SK-N-SH treated with all-trans-retinoic acid at 6 μM for 48 hours (cell line): Measurements from ENCODE around the gene GRAMD2A.

Experiments
- ARNTL ChIP-seq: fragments of 450-650 bp; formaldehyde crosslinking; IDR thresholded peaks from 2 replicates; pipeline ENCODE4 v1.5.0; 2020; ENCODE audit warnings: low read depth, mild to moderate bottlenecking, moderate library complexity, borderline replicate concordance
- CSDC2 ChIP-seq: fragments of 250-450 bp; sonication (Bioruptor Pico); IDR thresholded peaks from 2 replicates; pipeline ENCODE4 v1.5.0; 2020; ENCODE audit warnings: mild to moderate bottlenecking, moderate library complexity
- GLIS3 ChIP-seq: fragments of 250-450 bp; sonication (Bioruptor Pico); IDR thresholded peaks from 2 replicates; pipeline ENCODE4 v1.5.0; 2020; ENCODE audit warnings: mild to moderate bottlenecking, moderate library complexity
- RARB ChIP-seq: fragments of 250-450 bp; sonication (Bioruptor Pico); IDR thresholded peaks from 2 replicates; pipeline ENCODE4 v1.8.0; 2021; ENCODE audit warnings: mild to moderate bottlenecking, moderate library complexity
- SNAI2 ChIP-seq: fragments of 250-450 bp; sonication (Bioruptor Pico); IDR thresholded peaks from 2 replicates; pipeline ENCODE4 v1.5.0; 2020; ENCODE audit warnings: mild to moderate bottlenecking, moderate library complexity
- TCF4 ChIP-seq: fragments of 250-450 bp; sonication (Bioruptor Pico); IDR thresholded peaks from 2 replicates; pipeline ENCODE4 v1.8.0; 2021; ENCODE audit warnings: mild to moderate bottlenecking, moderate library complexity, borderline replicate concordance
- TOX ChIP-seq: fragments of 250-450 bp; sonication (Bioruptor Pico); IDR thresholded peaks from 2 replicates; pipeline ENCODE4 v1.8.0; 2021; ENCODE audit warnings: mild to moderate bottlenecking, moderate library complexity, borderline replicate concordance
- ZC3H10 ChIP-seq: fragments of 250-450 bp; sonication (Bioruptor Pico); IDR thresholded peaks from 2 replicates; pipeline ENCODE4 v1.5.1; 2021; ENCODE audit warnings: mild to moderate bottlenecking, moderate library complexity
- ZFP3 ChIP-seq: fragments of 250-450 bp; sonication (Bioruptor Pico); IDR thresholded peaks from 2 replicates; pipeline ENCODE4 v1.5.0; 2020; ENCODE audit warnings: mild to moderate bottlenecking, moderate library complexity
- ZNF565 ChIP-seq: fragments of 450-650 bp; formaldehyde crosslinking; conservative IDR thresholded peaks from 2 replicates; pipeline ENCODE4 v1.5.0; 2020; ENCODE audit warnings: low read depth, mild to moderate bottlenecking, moderate library complexity
- TF ChIP-seq, protein P1 (sequence below): fragments of 250-450 bp; sonication (Bioruptor Pico); IDR thresholded peaks from 2 replicates; pipeline ENCODE4 v1.5.1; 2020; ENCODE audit warnings: low read depth, mild to moderate bottlenecking, moderate library complexity
- TF ChIP-seq, protein P2 (sequence below): fragments of 250-450 bp; sonication (Bioruptor Pico); IDR thresholded peaks from 2 replicates; pipeline ENCODE4 v1.8.0; 2020; ENCODE audit warnings: mild to moderate bottlenecking, moderate library complexity, borderline replicate concordance
- TF ChIP-seq, protein P3 (sequence below): fragments of 250-450 bp; sonication (Bioruptor Pico); IDR thresholded peaks from 2 replicates; pipeline ENCODE4 v1.5.0; 2020; ENCODE audit warnings: mild to moderate bottlenecking, moderate library complexity

DNA sequence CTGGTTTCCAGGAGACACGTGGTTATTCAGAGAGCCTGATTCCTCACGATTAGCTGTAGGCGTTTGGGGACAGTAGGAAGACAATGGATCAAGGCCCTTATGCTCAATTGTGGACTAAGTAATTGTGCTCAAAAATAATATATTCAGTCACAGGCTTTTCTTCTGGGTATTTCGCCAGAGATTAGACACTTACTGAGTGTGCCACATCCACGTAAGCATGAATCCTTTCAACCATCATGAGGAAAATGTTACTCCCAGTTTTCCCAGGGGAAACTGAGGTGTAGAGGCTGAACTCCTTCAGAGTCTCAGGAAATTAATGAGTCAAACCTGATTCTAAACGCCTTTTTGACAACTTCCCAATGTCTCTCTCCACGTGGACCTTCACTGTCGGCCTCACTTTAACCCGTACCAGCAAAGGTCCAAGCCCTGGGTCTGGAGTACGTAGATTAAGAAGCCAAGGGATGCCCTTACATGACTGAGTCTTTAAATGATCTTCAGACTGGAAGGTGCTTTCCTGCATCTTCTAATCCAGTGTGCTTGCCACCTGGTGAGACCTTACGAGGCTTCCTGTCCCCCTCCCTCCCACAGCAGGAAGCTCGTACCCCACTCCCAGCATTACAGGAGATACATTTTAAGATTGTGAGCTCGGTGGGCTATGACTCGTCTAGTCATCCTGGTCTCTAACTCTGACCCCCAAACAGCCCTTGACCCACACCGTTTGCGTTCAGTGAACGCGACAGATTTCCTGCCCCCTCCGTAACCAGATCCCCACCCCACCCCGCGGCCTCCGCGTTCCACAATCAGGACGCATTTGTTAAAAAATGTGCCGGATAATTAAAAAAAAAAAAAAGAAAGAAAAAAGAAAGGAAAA is 31.7 kb upstream of the GRAMD2A start:
- TF ChIP-seq ZNF565 (CRISPR knock-in tag): no peak
- TF ChIP-seq ZFP3 (CRISPR knock-in tag): no peak
- TF ChIP-seq TOX: no peak
- TF ChIP-seq, protein P1, sequence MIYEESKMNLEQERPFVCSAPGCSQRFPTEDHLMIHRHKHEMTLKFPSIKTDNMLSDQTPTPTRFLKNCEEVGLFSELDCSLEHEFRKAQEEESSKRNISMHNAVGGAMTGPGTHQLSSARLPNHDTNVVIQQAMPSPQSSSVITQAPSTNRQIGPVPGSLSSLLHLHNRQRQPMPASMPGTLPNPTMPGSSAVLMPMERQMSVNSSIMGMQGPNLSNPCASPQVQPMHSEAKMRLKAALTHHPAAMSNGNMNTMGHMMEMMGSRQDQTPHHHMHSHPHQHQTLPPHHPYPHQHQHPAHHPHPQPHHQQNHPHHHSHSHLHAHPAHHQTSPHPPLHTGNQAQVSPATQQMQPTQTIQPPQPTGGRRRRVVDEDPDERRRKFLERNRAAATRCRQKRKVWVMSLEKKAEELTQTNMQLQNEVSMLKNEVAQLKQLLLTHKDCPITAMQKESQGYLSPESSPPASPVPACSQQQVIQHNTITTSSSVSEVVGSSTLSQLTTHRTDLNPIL (CRISPR knock-in tag): no peak
- no peak for TF ChIP-seq TCF4 (CRISPR knock-in tag)
- no peak for TF ChIP-seq ZC3H10 (CRISPR knock-in tag)
- TF ChIP-seq ARNTL (CRISPR knock-in tag): no peak
- no peak for TF ChIP-seq RARB
- TF ChIP-seq, protein P2, sequence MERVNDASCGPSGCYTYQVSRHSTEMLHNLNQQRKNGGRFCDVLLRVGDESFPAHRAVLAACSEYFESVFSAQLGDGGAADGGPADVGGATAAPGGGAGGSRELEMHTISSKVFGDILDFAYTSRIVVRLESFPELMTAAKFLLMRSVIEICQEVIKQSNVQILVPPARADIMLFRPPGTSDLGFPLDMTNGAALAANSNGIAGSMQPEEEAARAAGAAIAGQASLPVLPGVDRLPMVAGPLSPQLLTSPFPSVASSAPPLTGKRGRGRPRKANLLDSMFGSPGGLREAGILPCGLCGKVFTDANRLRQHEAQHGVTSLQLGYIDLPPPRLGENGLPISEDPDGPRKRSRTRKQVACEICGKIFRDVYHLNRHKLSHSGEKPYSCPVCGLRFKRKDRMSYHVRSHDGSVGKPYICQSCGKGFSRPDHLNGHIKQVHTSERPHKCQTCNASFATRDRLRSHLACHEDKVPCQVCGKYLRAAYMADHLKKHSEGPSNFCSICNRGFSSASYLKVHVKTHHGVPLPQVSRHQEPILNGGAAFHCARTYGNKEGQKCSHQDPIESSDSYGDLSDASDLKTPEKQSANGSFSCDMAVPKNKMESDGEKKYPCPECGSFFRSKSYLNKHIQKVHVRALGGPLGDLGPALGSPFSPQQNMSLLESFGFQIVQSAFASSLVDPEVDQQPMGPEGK (CRISPR knock-in tag): no peak
- no peak for TF ChIP-seq SNAI2 (CRISPR knock-in tag)
- no peak for TF ChIP-seq GLIS3 (CRISPR knock-in tag)
- TF ChIP-seq, protein P3, sequence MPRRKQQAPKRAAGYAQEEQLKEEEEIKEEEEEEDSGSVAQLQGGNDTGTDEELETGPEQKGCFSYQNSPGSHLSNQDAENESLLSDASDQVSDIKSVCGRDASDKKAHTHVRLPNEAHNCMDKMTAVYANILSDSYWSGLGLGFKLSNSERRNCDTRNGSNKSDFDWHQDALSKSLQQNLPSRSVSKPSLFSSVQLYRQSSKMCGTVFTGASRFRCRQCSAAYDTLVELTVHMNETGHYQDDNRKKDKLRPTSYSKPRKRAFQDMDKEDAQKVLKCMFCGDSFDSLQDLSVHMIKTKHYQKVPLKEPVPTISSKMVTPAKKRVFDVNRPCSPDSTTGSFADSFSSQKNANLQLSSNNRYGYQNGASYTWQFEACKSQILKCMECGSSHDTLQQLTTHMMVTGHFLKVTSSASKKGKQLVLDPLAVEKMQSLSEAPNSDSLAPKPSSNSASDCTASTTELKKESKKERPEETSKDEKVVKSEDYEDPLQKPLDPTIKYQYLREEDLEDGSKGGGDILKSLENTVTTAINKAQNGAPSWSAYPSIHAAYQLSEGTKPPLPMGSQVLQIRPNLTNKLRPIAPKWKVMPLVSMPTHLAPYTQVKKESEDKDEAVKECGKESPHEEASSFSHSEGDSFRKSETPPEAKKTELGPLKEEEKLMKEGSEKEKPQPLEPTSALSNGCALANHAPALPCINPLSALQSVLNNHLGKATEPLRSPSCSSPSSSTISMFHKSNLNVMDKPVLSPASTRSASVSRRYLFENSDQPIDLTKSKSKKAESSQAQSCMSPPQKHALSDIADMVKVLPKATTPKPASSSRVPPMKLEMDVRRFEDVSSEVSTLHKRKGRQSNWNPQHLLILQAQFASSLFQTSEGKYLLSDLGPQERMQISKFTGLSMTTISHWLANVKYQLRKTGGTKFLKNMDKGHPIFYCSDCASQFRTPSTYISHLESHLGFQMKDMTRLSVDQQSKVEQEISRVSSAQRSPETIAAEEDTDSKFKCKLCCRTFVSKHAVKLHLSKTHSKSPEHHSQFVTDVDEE (CRISPR knock-in tag): no peak
- no peak for TF ChIP-seq CSDC2 (CRISPR knock-in tag)
